ENCODE results near the gene HOXC5. TPM values are rescaled to one million over a fixed set of nuclear protein-coding genes. Genes with fewer than 3 reads are reported as not detected.

HOXC5 gene
- total RNA-seq, 1 experiment from 2014 or later: not detected

- H3K4me2 ChIP-seq (ENCODE audit: low read depth, low read length, poor library complexity, severe bottlenecking): no peak overlapping the region
- H4K20me1 ChIP-seq (ENCODE audit: insufficient read depth, low read depth, low read length): no peaks in the 10 kb centered on the region
- H3K27me3 ChIP-seq (ENCODE audit: low read length): no peaks in the 10 kb centered on the region
These were observed 45.0 kb upstream of the HOXC5 start for GRCh38 chr12:53987787-53988230.

GRCh38 chr12:53988541-53989226 lies 44.2 kb upstream of the HOXC5 start:
- Histone ChIP-seq H3K9me3 (ENCODE audit: low read length) (no peaks in the 10 kb centered on the region), H3K27me3 (ENCODE audit: low read length) (no peaks in the 10 kb centered on the region), H3K9ac (ENCODE audit: low read length) (no peak overlapping the region), H2AFZ (ENCODE audit: low read length) (no peak overlapping the region), H3K4me3 (ENCODE audit: low read length) (peak overlapping the region; percentile 12; the same call in 1 of the 2 replicates), H3K9me2 (replicated peaks; ENCODE audit: insufficient read depth, low read length) (no peaks in the 10 kb centered on the region), H3K27ac (ENCODE audit: low read length) (no peak overlapping the region), H3K4me2 (ENCODE audit: low read depth, low read length, poor library complexity, severe bottlenecking) (peak overlapping the region; percentile 51), H3K4me1 (ENCODE audit: low read length) (peaks cover 19% of the 10 kb centered on the region), H3K79me2 (ENCODE audit: low read length) (no peaks in the 10 kb centered on the region), H4K20me1 (ENCODE audit: insufficient read depth, low read depth, low read length) (no peaks in the 10 kb centered on the region), H3K36me3 (ENCODE audit: insufficient read depth, low read length) (no peaks in the 10 kb centered on the region)
- no peak for DNase-seq

More at GRCh38 chr12:53987787-53988230, 45.0 kb upstream of the HOXC5 start:
- no peak for DNase-seq
- H3K4me1 ChIP-seq (ENCODE audit: low read length): peaks cover 19% of the 10 kb centered on the region
- no peaks in the 10 kb centered on the region for H3K9me3 ChIP-seq (ENCODE audit: low read length)
- no peak overlapping the region for H3K4me3 ChIP-seq (ENCODE audit: low read length)
- no peak overlapping the region for H2AFZ ChIP-seq (ENCODE audit: low read length)
- no peak overlapping the region for H3K27ac ChIP-seq (ENCODE audit: low read length)
- no peaks in the 10 kb centered on the region for H3K79me2 ChIP-seq (ENCODE audit: low read length)
- H3K9ac ChIP-seq (ENCODE audit: low read length): no peak overlapping the region
- H3K9me2 ChIP-seq (replicated peaks; ENCODE audit: insufficient read depth, low read length): no peaks in the 10 kb centered on the region
- H3K36me3 ChIP-seq (ENCODE audit: insufficient read depth, low read length): no peaks in the 10 kb centered on the region

- H3K4me1 ChIP-seq (ENCODE audit: low read length): peaks cover 19% of the 10 kb centered on the region
- peak; percentile 82 for DNase-seq
- H4K20me1 ChIP-seq (ENCODE audit: insufficient read depth, low read depth, low read length): no peaks in the 10 kb centered on the region
- no peak overlapping the region for H3K27ac ChIP-seq (ENCODE audit: low read length)
- peak overlapping the region; percentile 12; the same call in 1 of the 2 replicates for H3K4me3 ChIP-seq (ENCODE audit: low read length)
- H3K36me3 ChIP-seq (ENCODE audit: insufficient read depth, low read length): no peaks in the 10 kb centered on the region
- no peaks in the 10 kb centered on the region for H3K9me2 ChIP-seq (replicated peaks; ENCODE audit: insufficient read depth, low read length)
- H3K9ac ChIP-seq (ENCODE audit: low read length): peak overlapping the region; percentile 31
- peak overlapping the region; percentile 51 for H3K4me2 ChIP-seq (ENCODE audit: low read depth, low read length, poor library complexity, severe bottlenecking)
- no peaks in the 10 kb centered on the region for H3K9me3 ChIP-seq (ENCODE audit: low read length)
- no peaks in the 10 kb centered on the region for H3K79me2 ChIP-seq (ENCODE audit: low read length)
- H3K27me3 ChIP-seq (ENCODE audit: low read length): no peaks in the 10 kb centered on the region
- H2AFZ ChIP-seq (ENCODE audit: low read length): no peak overlapping the region; the same call in 1 of the 2 replicates
These were observed 43.4 kb upstream of the HOXC5 start for GRCh38 chr12:53989227-53990113.

GRCh38 chr12:53990311-53991076 lies 42.4 kb upstream of the HOXC5 start:
- Histone ChIP-seq H3K4me2 (ENCODE audit: low read depth, low read length, poor library complexity, severe bottlenecking) (no peak overlapping the region), H3K9me3 (ENCODE audit: low read length) (no peaks in the 10 kb centered on the region), H4K20me1 (ENCODE audit: insufficient read depth, low read depth, low read length) (no peaks in the 10 kb centered on the region), H3K27me3 (ENCODE audit: low read length) (no peaks in the 10 kb centered on the region), H3K9ac (ENCODE audit: low read length) (no peak overlapping the region), H3K27ac (ENCODE audit: low read length) (no peak overlapping the region), H3K9me2 (replicated peaks; ENCODE audit: insufficient read depth, low read length) (no peaks in the 10 kb centered on the region), H3K4me1 (ENCODE audit: low read length) (peaks cover 21% of the 10 kb centered on the region), H3K4me3 (ENCODE audit: low read length) (no peak overlapping the region), H3K79me2 (ENCODE audit: low read length) (no peaks in the 10 kb centered on the region), H2AFZ (ENCODE audit: low read length) (no peak overlapping the region), H3K36me3 (ENCODE audit: insufficient read depth, low read length) (no peaks in the 10 kb centered on the region)
- no peak for DNase-seq

GRCh38 chr12:53991077-53991460 lies 41.8 kb upstream of the HOXC5 start:
- Histone ChIP-seq H3K9me2 (replicated peaks; ENCODE audit: insufficient read depth, low read length) (no peaks in the 10 kb centered on the region), H3K9ac (ENCODE audit: low read length) (no peak overlapping the region), H2AFZ (ENCODE audit: low read length) (no peak overlapping the region), H3K4me3 (ENCODE audit: low read length) (no peak overlapping the region), H3K79me2 (ENCODE audit: low read length) (no peaks in the 10 kb centered on the region), H3K27me3 (ENCODE audit: low read length) (no peaks in the 10 kb centered on the region), H3K4me1 (ENCODE audit: low read length) (peaks cover 27% of the 10 kb centered on the region), H4K20me1 (ENCODE audit: insufficient read depth, low read depth, low read length) (no peaks in the 10 kb centered on the region), H3K36me3 (ENCODE audit: insufficient read depth, low read length) (no peaks in the 10 kb centered on the region), H3K4me2 (ENCODE audit: low read depth, low read length, poor library complexity, severe bottlenecking) (no peak overlapping the region), H3K9me3 (ENCODE audit: low read length) (no peaks in the 10 kb centered on the region), H3K27ac (ENCODE audit: low read length) (no peak overlapping the region)
- DNase-seq: no peak

- peaks cover 29% of the 10 kb centered on the region for H3K4me1 ChIP-seq (ENCODE audit: low read length)
These were observed 40.4 kb upstream of the HOXC5 start for GRCh38 chr12:53992377-53992889.

GRCh38 chr12:53993162-53994008 lies 39.5 kb upstream of the HOXC5 start:
- H4K20me1 ChIP-seq (ENCODE audit: insufficient read depth, low read depth, low read length): no peaks in the 10 kb centered on the region
- no peaks in the 10 kb centered on the region for H3K36me3 ChIP-seq (ENCODE audit: insufficient read depth, low read length)
- no peaks in the 10 kb centered on the region for H3K27me3 ChIP-seq (ENCODE audit: low read length)
- no peaks in the 10 kb centered on the region for H3K79me2 ChIP-seq (ENCODE audit: low read length)
- no peak overlapping the region for H3K4me2 ChIP-seq (ENCODE audit: low read depth, low read length, poor library complexity, severe bottlenecking)
- H3K9ac ChIP-seq (ENCODE audit: low read length): no peak overlapping the region
- H3K27ac ChIP-seq (ENCODE audit: low read length): no peak overlapping the region
- no peaks in the 10 kb centered on the region for H3K9me2 ChIP-seq (replicated peaks; ENCODE audit: insufficient read depth, low read length)
- H3K9me3 ChIP-seq (ENCODE audit: low read length): no peaks in the 10 kb centered on the region
- H2AFZ ChIP-seq (ENCODE audit: low read length): no peak overlapping the region
- no peak for DNase-seq
- H3K4me1 ChIP-seq (ENCODE audit: low read length): peaks cover 28% of the 10 kb centered on the region
- no peak overlapping the region for H3K4me3 ChIP-seq (ENCODE audit: low read length)

More at GRCh38 chr12:53992377-53992889, 40.4 kb upstream of the HOXC5 start:
- Histone ChIP-seq H3K9me3 (ENCODE audit: low read length) (no peaks in the 10 kb centered on the region), H3K27me3 (ENCODE audit: low read length) (no peaks in the 10 kb centered on the region), H2AFZ (ENCODE audit: low read length) (no peak overlapping the region), H3K27ac (ENCODE audit: low read length) (no peak overlapping the region), H3K79me2 (ENCODE audit: low read length) (no peaks in the 10 kb centered on the region), H3K9me2 (replicated peaks; ENCODE audit: insufficient read depth, low read length) (no peaks in the 10 kb centered on the region), H3K4me3 (ENCODE audit: low read length) (no peak overlapping the region), H3K9ac (ENCODE audit: low read length) (no peak overlapping the region), H4K20me1 (ENCODE audit: insufficient read depth, low read depth, low read length) (no peaks in the 10 kb centered on the region), H3K4me2 (ENCODE audit: low read depth, low read length, poor library complexity, severe bottlenecking) (no peak overlapping the region), H3K36me3 (ENCODE audit: insufficient read depth, low read length) (no peaks in the 10 kb centered on the region)
- no peak for DNase-seq
